ENCODE results near the gene SLC2A9. TPM values are rescaled to one million over a fixed set of nuclear protein-coding genes. Genes with fewer than 3 reads are reported as not detected.
"Not testable (repeated sequence)": the region's sequence is repeated elsewhere in the genome, so short reads cannot be mapped to it uniquely, and the experiment has no call there.

The SLC2A9 gene
- total RNA-seq, 2 experiments from 2014 or later, result not detected

DNA sequence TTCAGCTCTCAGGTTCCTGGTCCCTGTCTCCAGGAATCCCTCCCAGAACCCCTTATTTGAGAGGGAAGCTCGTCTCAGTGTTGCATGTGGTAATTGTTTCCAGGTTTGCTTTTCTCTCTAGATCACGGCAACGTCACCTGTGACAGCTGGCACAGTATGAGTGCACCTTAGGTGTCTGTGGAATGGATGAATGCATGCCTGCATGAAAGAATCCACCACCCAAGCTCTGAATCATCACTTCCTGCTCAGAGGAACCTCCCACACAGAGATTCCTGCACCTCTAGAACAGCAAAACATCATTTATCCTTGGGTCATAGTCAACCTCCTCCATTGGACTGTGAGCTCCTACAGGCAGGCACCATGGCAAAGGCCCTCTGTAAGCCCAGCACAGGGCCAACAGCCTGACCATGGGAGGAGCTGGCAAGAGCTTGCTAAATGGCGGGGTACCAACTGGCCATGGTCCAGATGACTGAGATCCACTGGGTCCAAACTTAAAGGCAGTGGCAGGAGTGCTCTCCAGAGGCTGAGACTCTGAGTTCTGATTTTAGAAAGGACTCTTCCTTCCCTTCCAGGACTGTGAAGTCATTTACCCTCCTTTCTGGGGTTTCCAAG lies 116.2 kb downstream of the SLC2A9 start:
- H3K36me3 ChIP-seq (ENCODE audit: insufficient read depth, low read length), result no peaks in the 10 kb centered on the region
- H3K79me2 ChIP-seq (ENCODE audit: insufficient read depth, low read depth, low read length), result no peaks in the 10 kb centered on the region
- H3K9me2 ChIP-seq (ENCODE audit: insufficient read depth, low read length), result no peaks in the 10 kb centered on the region
- H3K4me2 ChIP-seq (ENCODE audit: low read length), result no peak overlapping the region
- H3K9me3 ChIP-seq (ENCODE audit: low read length), result no peaks in the 10 kb centered on the region
- H3K4me1 ChIP-seq (ENCODE audit: insufficient read depth, low read length, poor library complexity, severe bottlenecking), result no peaks in the 10 kb centered on the region
- no peak for DNase-seq (ENCODE audit: low spot score)
- no peak overlapping the region for H2AFZ ChIP-seq (ENCODE audit: low read length)
- POLR2A ChIA-PET, result no interaction called here
- no TSS peak for BruUV-seq (replicated peaks)
- H4K20me1 ChIP-seq (ENCODE audit: insufficient read depth, low read length), result no peaks in the 10 kb centered on the region
- CTCF ChIA-PET (ENCODE audit: unreplicated experiment), result no interaction called here
- no peak overlapping the region for H3K27ac ChIP-seq (ENCODE audit: low read depth, low read length, poor library complexity, severe bottlenecking)
- intact Hi-C loops (cut with micrococcal nuclease; ENCODE audit: unreplicated experiment), result loop anchor here (10.0 kb wide), 1 partner anchor 110 kb away; no protein-coding TSS in a partner anchor
- TF ChIP-seq CTCF (conservative IDR thresholded peaks at IDR 0.05; ENCODE audit: low read length) (no peak), EZH2phosphoT487 (IDR thresholded peaks at IDR 0.05; ENCODE audit: borderline replicate concordance, low read depth, low read length) (no peak)
- no peak overlapping the region for H3K4me3 ChIP-seq (ENCODE audit: low read depth, low read length, poor library complexity, severe bottlenecking)

DNA sequence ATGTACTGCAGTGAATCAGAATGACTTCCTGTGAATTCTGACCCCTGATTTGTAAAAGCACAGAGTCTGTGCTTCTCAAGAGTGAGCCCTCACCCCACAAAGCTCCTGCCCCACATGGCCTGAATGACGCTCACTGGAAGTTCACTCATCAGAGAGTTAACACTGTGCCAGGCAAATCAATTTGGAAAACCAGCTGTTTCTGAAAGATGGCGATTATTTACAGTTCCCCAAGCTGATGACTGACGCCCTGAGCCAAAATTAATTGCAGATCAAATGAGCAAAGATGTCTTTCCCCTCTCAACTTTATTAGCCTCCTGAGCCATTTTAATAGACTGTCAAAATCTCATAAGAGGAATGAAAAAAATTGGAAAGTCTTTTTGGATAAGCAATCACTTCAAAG lies 118.0 kb downstream of the SLC2A9 start:
- Histone ChIP-seq H3K4me2 (ENCODE audit: low read length) (no peak overlapping the region), H3K9me3 (ENCODE audit: low read length) (no peaks in the 10 kb centered on the region), H2AFZ (ENCODE audit: low read length) (no peak overlapping the region), H4K20me1 (ENCODE audit: insufficient read depth, low read length) (no peaks in the 10 kb centered on the region), H3K9me2 (ENCODE audit: insufficient read depth, low read length) (no peaks in the 10 kb centered on the region), H3K36me3 (ENCODE audit: insufficient read depth, low read length) (no peaks in the 10 kb centered on the region), H3K79me2 (ENCODE audit: insufficient read depth, low read depth, low read length) (no peaks in the 10 kb centered on the region), H3K4me1 (ENCODE audit: insufficient read depth, low read length, poor library complexity, severe bottlenecking) (no peaks in the 10 kb centered on the region), H3K4me3 (ENCODE audit: low read depth, low read length, poor library complexity, severe bottlenecking) (no peak overlapping the region), H3K27ac (ENCODE audit: low read depth, low read length, poor library complexity, severe bottlenecking) (no peak overlapping the region)
- CTCF ChIA-PET (ENCODE audit: unreplicated experiment), result no interaction called here
- no peak for TF ChIP-seq CTCF (conservative IDR thresholded peaks at IDR 0.05; ENCODE audit: low read length)
- TF ChIP-seq EZH2phosphoT487 (IDR thresholded peaks at IDR 0.05; ENCODE audit: borderline replicate concordance, low read depth, low read length), result no peak
- POLR2A ChIA-PET, result no interaction called here
- DNase-seq (ENCODE audit: low spot score), result no peak
- intact Hi-C loops (cut with micrococcal nuclease; ENCODE audit: unreplicated experiment), result loop anchor here (10.0 kb wide), 1 partner anchor 111 kb away; no protein-coding TSS in a partner anchor
- BruUV-seq (replicated peaks), result no TSS peak

- Histone ChIP-seq H2AFZ (ENCODE audit: low read length) (no peak overlapping the region), H3K4me1 (ENCODE audit: insufficient read depth, low read length, poor library complexity, severe bottlenecking) (no peaks in the 10 kb centered on the region), H3K4me2 (ENCODE audit: low read length) (no peak overlapping the region), H4K20me1 (ENCODE audit: insufficient read depth, low read length) (no peaks in the 10 kb centered on the region), H3K4me3 (ENCODE audit: low read depth, low read length, poor library complexity, severe bottlenecking) (no peak overlapping the region), H3K36me3 (ENCODE audit: insufficient read depth, low read length) (no peaks in the 10 kb centered on the region), H3K27ac (ENCODE audit: low read depth, low read length, poor library complexity, severe bottlenecking) (no peak overlapping the region), H3K9me2 (ENCODE audit: insufficient read depth, low read length) (no peaks in the 10 kb centered on the region), H3K9me3 (ENCODE audit: low read length) (no peaks in the 10 kb centered on the region), H3K79me2 (ENCODE audit: insufficient read depth, low read depth, low read length) (no peaks in the 10 kb centered on the region)
- CTCF ChIA-PET (ENCODE audit: unreplicated experiment), result no interaction called here
- POLR2A ChIA-PET, result no interaction called here
- no peak for DNase-seq (ENCODE audit: low spot score)
- TF ChIP-seq CTCF (conservative IDR thresholded peaks at IDR 0.05; ENCODE audit: low read length) (no peak), EZH2phosphoT487 (IDR thresholded peaks at IDR 0.05; ENCODE audit: borderline replicate concordance, low read depth, low read length) (no peak)
- no TSS peak for BruUV-seq (replicated peaks)
- intact Hi-C loops (cut with micrococcal nuclease; ENCODE audit: unreplicated experiment), result loop anchor here (10.0 kb wide), 1 partner anchor 114 kb away; no protein-coding TSS in a partner anchor
Observed at GRCh38 chr4:9901257-9901656, 120.0 kb downstream of the SLC2A9 start.

DNA sequence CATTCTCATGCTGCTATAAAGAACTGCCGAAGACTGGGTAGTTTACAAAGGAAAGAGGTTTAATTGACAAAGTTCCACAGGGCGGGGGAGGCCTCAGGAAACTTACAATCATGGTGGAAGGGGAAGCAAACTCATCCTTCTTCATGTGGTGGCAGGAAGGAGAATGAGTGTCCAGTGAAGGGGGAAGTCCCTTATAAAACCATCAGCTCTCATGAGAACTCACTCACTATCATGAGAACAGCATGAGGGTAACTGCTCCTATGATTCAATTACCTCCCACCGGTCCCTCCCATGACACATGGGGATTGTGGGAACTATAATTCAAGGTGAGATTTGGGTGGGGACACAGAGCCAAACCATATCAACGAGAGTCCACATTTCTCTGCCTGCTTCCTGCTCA lies 120.7 kb downstream of the SLC2A9 start:
- H3K79me2 ChIP-seq (ENCODE audit: insufficient read depth, low read depth, low read length); DNase-seq (ENCODE audit: low spot score); H3K9me3 ChIP-seq (ENCODE audit: low read length); H3K9me2 ChIP-seq (ENCODE audit: insufficient read depth, low read length); H3K4me1 ChIP-seq (ENCODE audit: insufficient read depth, low read length, poor library complexity, severe bottlenecking); CTCF ChIA-PET (ENCODE audit: unreplicated experiment); H3K4me3 ChIP-seq (ENCODE audit: low read depth, low read length, poor library complexity, severe bottlenecking); BruUV-seq (replicated peaks); H2AFZ ChIP-seq (ENCODE audit: low read length); H3K27ac ChIP-seq (ENCODE audit: low read depth, low read length, poor library complexity, severe bottlenecking); H3K4me2 ChIP-seq (ENCODE audit: low read length); H3K36me3 ChIP-seq (ENCODE audit: insufficient read depth, low read length); POLR2A ChIA-PET; H4K20me1 ChIP-seq (ENCODE audit: insufficient read depth, low read length): not testable (repeated sequence)
- intact Hi-C loops (cut with micrococcal nuclease; ENCODE audit: unreplicated experiment), result loop anchor here (10.0 kb wide), 1 partner anchor 114 kb away; no protein-coding TSS in a partner anchor

All from OCI-LY7 (cell line).